ENCODE measurements around the gene SYNM.

Gene SYNM

DNA sequence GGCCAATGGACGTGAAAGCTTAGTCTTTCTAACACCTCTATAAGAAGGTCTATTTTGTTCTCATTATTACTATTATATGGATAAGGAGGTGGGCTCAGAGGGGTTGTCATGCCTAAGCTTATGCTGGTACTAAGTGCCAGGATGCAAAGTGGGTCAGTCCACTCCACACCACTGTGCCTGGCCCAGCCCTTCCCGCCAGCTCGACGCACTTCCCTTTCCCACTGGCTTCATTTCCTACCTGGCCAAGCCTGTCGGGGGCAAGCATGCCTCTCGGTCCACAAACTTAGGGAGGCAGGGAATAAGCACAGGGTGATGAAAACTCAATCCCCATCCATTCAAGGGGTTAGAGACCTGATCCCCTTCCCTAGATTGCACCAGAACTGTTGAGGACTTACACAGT lies 5.9 kb upstream of the SYNM start:
- Histone ChIP-seq H3K27ac (ENCODE audit: low read length) (no peak overlapping the region), H3K36me3 (ENCODE audit: control insufficient read depth in 1 of 2, insufficient read depth in 2 of 2, low read length in 2 of 2) (no peaks in the 10 kb centered on the region), H3K4me1 (ENCODE audit: control insufficient read depth in 1 of 2, insufficient read depth in 2 of 2, low read length in 2 of 2) (peaks cover 0 to 10% of the 10 kb centered on the region in 2 donors), H3K9me3 (ENCODE audit: control insufficient read depth in 1 of 2, low read length in 2 of 2) (no peaks in the 10 kb centered on the region), H3K27me3 (ENCODE audit: low read depth, low read length) (peaks cover 5% of the 10 kb centered on the region), H3K4me3 (ENCODE audit: low read depth in 1 of 2, low read length in 2 of 2) (no peak overlapping the region)

DNA sequence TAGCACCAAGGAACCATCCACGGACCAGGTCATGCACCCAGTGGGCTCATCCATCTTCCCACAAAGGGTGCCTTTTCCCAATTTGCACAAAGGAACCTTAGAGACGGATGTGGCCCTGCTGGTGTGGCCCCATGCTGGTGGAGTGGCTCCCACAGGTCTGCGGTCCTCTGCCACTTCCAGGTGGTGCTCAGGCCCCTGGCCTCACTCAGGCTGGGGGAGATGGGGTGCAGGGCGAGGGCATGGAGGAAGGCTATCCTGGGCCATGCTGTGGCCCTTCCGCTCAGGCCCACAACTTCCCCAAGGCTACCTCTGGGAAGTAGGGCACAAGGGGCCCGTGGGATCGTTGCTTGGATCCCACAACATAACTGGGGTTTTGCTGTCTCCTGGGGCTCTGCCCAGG lies 5.2 kb upstream of the SYNM start:
- H3K9me3 ChIP-seq (ENCODE audit: control insufficient read depth in 1 of 2, low read length in 2 of 2): no peaks in the 10 kb centered on the region
- H3K4me1 ChIP-seq (ENCODE audit: control insufficient read depth in 1 of 2, insufficient read depth in 2 of 2, low read length in 2 of 2): peaks cover 0 to 10% of the 10 kb centered on the region in 2 donors
- H3K27ac ChIP-seq (ENCODE audit: low read length): no peak overlapping the region
- H3K4me3 ChIP-seq (ENCODE audit: low read depth in 1 of 2, low read length in 2 of 2): no peak overlapping the region
- H3K36me3 ChIP-seq (ENCODE audit: control insufficient read depth in 1 of 2, insufficient read depth in 2 of 2, low read length in 2 of 2): no peaks in the 10 kb centered on the region
- H3K27me3 ChIP-seq (ENCODE audit: low read depth, low read length): peaks cover 5% of the 10 kb centered on the region

DNA sequence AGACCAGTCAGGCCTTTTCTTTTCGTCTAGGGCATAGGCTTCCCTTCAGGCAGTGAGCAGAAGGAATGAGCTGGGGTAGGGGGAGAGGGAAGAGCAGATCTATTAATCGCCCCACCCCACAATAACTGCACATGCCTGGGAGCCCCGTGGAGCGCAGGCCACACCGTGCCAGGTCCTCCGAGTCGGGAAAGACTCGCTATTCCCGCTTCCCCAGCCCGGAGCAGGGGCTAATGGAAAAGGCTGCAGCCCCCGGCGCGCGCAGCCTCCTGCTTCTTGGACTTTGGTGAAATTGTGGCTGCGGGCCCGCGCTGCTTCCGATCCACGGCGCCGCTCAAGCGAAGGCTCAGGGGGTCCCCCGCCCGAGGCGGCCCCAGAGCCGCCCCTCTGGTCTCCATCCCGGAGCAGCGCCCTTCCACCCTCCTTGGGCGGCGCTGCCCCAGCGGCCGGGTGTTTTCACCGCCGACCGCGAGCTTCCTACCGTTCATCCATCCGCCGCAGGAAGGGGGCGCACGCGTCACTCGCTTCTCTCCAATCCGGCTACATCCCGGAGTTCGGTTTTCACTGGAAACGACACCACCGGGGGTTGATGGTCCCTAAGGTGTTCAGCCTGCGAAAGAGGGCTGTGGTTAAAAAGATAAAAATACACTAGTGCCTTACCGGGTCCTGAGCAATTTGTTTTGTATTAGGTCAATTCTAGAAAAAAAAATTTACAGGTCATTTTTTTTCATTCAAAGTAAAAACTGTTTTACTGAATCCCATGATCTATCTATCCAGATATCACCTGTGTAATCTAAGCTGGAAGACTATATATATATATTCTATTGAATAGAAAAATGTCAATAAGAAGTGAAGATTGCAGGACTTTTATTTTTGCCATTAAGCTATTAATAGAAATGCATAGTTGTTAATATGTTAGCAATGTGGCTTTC lies 4.4 kb upstream of the SYNM start:
- H3K27me3 ChIP-seq (ENCODE audit: low read depth, low read length): peaks cover 5% of the 10 kb centered on the region
- H3K27ac ChIP-seq (ENCODE audit: low read length): no peak overlapping the region
- peaks cover 0 to 10% of the 10 kb centered on the region in 2 donors for H3K4me1 ChIP-seq (ENCODE audit: control insufficient read depth in 1 of 2, insufficient read depth in 2 of 2, low read length in 2 of 2)

DNA sequence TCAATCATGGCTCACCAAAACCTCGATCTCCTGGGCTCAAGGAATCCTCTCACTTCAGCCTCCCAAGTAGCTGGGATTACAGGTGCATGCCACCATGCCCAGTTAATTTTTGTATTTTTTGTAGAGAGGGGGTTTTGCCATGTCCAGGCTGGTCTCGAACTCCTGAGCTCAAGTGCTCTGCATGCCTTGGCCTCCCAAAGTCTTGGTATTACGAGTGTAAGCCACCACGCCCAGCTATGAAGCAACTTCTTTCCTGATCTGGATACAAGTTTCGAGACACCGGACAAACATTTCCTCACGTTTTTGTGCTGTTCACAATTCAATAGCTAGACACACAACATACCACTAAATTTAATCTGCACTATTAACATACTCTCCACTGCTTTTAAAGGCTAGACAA lies 3.4 kb upstream of the SYNM start:
- no peak overlapping the region for H3K27ac ChIP-seq (ENCODE audit: low read length)
- peaks cover 10% of the 10 kb centered on the region for H3K27me3 ChIP-seq (ENCODE audit: low read depth, low read length)
- H3K36me3 ChIP-seq (ENCODE audit: control insufficient read depth in 1 of 2, insufficient read depth in 2 of 2, low read length in 2 of 2): no peaks in the 10 kb centered on the region
- H3K9me3 ChIP-seq (ENCODE audit: control insufficient read depth in 1 of 2, low read length in 2 of 2): no peaks in the 10 kb centered on the region
- peaks cover under 1 to 10% of the 10 kb centered on the region in 2 donors for H3K4me1 ChIP-seq (ENCODE audit: control insufficient read depth in 1 of 2, insufficient read depth in 2 of 2, low read length in 2 of 2)
- H3K4me3 ChIP-seq (ENCODE audit: low read depth in 1 of 2, low read length in 2 of 2): no peak overlapping the region

More for the DNA sequence above, 4.4 kb upstream of the SYNM start:
- H3K4me3 ChIP-seq (ENCODE audit: low read depth in 1 of 2, low read length in 2 of 2): peak overlapping the region; percentile 8 to 52
- H3K36me3 ChIP-seq (ENCODE audit: control insufficient read depth in 1 of 2, insufficient read depth in 2 of 2, low read length in 2 of 2): no peaks in the 10 kb centered on the region
- no peaks in the 10 kb centered on the region for H3K9me3 ChIP-seq (ENCODE audit: control insufficient read depth in 1 of 2, low read length in 2 of 2)

DNA sequence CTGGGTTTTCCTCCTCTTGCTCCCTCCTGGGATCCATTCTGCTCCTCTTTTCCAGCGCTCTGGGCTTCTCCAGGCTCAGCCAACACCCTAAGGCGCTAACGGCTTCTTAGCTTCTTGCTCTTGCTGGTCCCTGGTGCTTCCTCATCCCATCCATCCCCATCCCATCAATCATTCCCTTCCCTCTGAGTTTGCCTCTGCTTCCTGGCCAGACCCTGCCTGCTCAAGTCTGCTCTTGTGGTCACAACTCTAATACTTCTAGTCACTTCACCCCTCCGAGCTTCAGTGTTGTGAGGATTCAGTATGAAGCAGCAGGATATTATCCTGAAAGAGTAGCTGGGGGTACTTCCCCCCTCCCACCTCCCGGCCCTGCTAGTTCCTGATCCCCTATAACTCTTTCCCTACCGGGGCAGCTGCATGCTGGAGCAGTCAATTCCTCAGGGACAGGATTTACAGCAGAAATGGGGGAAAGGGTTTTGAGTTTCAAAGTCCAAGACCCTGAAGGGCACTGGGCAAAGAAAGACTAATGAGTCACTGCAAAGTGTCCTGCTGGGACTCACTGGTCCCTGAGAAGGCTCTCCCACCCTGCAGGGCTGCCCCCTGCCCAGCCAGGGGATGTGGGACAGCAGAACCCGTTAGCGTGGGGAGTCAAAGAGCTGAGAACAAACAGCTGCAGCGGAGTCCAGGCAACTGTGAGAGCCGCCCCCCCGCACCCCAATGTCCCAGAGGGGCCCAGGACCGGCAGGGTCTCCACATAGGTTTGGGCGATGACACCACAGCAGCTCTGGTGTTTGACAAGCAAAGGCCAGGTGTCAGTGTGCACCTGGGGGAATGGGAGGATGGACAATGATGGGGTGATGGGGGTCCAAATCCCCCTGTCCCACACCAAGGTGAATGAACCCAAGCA lies 2.3 kb upstream of the SYNM start:
- Histone ChIP-seq H3K36me3 (ENCODE audit: control insufficient read depth in 1 of 2, insufficient read depth in 2 of 2, low read length in 2 of 2) (peaks cover 0 to 5% of the 10 kb centered on the region in 2 donors), H3K4me1 (ENCODE audit: control insufficient read depth in 1 of 2, insufficient read depth in 2 of 2, low read length in 2 of 2) (peaks cover 3 to 10% of the 10 kb centered on the region in 2 donors), H3K4me3 (ENCODE audit: low read depth in 1 of 2, low read length in 2 of 2) (no peak overlapping the region), H3K27me3 (ENCODE audit: low read depth, low read length) (peaks cover 17% of the 10 kb centered on the region), H3K27ac (ENCODE audit: low read length) (no peak overlapping the region), H3K9me3 (ENCODE audit: control insufficient read depth in 1 of 2, low read length in 2 of 2) (no peaks in the 10 kb centered on the region)

DNA sequence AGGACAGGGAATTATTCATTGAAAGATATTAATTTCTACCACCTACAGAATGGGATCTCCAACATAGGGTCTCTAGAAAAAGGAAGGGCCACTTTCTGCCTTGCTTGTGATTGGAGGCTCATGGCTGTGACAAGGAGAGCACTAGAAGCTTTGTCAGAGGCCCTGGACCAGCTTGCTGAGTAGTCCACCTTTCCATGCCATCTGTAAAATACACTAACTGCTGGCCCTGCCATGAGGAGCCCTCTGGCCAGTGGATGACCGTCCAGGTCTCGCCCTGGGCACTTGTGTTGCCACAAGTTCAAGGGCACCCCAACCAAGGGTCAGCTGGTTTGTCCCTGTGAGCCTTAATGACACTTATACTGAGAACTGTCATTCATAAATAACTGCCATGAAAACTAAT lies 1.6 kb upstream of the SYNM start:
- Histone ChIP-seq H3K9me3 (ENCODE audit: control insufficient read depth in 1 of 2, low read length in 2 of 2) (no peaks in the 10 kb centered on the region), H3K4me1 (ENCODE audit: control insufficient read depth in 1 of 2, insufficient read depth in 2 of 2, low read length in 2 of 2) (peaks cover 3 to 10% of the 10 kb centered on the region in 2 donors), H3K27ac (ENCODE audit: low read length) (no peak overlapping the region), H3K36me3 (ENCODE audit: control insufficient read depth in 1 of 2, insufficient read depth in 2 of 2, low read length in 2 of 2) (peaks cover 0 to 6% of the 10 kb centered on the region in 2 donors), H3K27me3 (ENCODE audit: low read depth, low read length) (peaks cover 17% of the 10 kb centered on the region), H3K4me3 (ENCODE audit: low read depth in 1 of 2, low read length in 2 of 2) (no peak overlapping the region)

DNA sequence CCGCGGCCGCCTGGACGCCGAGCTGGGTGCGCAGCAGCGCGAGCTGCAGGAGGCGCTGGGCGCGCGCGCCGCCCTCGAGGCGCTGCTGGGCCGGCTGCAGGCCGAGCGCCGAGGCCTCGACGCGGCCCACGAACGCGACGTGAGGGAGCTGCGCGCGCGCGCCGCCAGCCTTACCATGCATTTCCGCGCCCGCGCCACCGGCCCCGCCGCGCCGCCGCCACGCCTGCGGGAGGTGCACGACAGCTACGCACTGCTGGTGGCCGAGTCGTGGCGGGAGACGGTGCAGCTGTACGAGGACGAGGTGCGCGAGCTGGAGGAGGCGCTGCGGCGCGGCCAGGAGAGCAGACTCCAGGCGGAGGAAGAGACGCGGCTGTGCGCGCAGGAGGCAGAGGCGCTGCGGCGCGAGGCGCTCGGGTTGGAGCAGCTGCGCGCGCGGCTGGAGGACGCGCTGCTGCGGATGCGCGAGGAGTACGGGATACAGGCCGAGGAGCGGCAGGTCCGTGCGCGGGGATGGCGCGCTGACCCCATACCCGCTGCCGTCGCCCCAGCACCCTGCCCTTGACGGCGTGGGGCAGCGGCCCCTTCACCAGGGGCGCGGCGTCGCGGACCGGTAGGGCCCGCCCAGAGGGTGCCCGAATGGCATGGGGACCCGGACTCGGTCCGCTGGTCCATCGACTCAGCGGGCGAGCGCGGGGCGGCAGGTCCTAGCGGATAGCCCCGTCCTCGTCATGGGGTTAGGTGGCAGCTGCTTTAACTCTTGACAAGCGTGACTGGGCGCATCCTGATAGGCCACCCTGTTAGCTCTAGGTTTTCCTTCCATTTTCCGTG lies 848 bp downstream of the SYNM start:
- Histone ChIP-seq H3K4me3 (ENCODE audit: low read depth in 1 of 2, low read length in 2 of 2) (peak overlapping the region; percentile 83 to 88), H3K27ac (ENCODE audit: low read length) (peak overlapping the region; percentile 84), H3K9me3 (ENCODE audit: control insufficient read depth in 1 of 2, low read length in 2 of 2) (no peaks in the 10 kb centered on the region), H3K4me1 (ENCODE audit: control insufficient read depth in 1 of 2, insufficient read depth in 2 of 2, low read length in 2 of 2) (peaks cover 3 to 10% of the 10 kb centered on the region in 2 donors), H3K27me3 (ENCODE audit: low read depth, low read length) (peaks cover 12% of the 10 kb centered on the region), H3K36me3 (ENCODE audit: control insufficient read depth in 1 of 2, insufficient read depth in 2 of 2, low read length in 2 of 2) (peaks cover 0 to 10% of the 10 kb centered on the region in 2 donors)

DNA sequence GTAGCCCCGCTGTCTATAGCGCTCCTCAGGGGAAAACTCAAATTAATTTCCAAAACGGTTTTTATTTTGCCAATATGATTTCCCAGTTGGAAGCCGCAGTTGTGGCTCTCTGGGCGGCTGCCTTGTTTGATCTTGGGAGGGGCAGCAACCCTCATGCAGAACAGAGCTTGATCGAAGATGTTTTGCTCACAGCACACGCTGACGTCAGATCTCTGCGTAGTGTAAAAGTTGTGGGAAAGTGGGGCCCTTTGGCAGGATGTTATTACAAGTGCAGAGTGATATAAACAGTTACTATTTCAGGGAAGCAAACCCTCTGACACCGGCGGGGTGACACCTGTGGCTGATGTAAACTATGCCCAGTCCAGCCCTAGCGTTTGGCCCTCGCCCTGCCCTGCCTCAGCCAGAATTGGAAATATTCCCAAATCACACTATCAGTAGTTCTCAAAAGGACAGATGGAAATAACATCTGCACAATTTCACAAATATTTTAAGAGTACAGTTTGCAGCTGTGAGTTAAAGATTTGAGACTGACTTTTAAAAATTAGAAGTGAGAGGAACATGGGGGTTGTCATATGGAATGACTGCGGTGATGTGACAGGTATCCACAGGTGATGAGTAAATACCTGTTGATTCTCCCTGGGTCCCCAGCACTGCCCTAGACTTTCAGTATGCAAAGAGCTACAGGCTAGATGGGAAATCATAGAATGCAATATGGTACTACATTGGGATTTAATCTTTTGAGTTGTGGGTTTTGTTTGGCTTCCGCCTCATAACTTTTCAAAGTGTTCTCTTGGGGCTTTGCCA lies 1.7 kb downstream of the SYNM start:
- Histone ChIP-seq H3K27me3 (ENCODE audit: low read depth, low read length) (peaks cover 12% of the 10 kb centered on the region), H3K9me3 (ENCODE audit: control insufficient read depth in 1 of 2, low read length in 2 of 2) (no peaks in the 10 kb centered on the region), H3K27ac (ENCODE audit: low read length) (peak overlapping the region; percentile 84), H3K4me3 (ENCODE audit: low read depth in 1 of 2, low read length in 2 of 2) (peak overlapping the region; percentile 83 to 88), H3K36me3 (ENCODE audit: control insufficient read depth in 1 of 2, insufficient read depth in 2 of 2, low read length in 2 of 2) (peaks cover 0 to 10% of the 10 kb centered on the region in 2 donors), H3K4me1 (ENCODE audit: control insufficient read depth in 1 of 2, insufficient read depth in 2 of 2, low read length in 2 of 2) (peaks cover 3 to 17% of the 10 kb centered on the region in 2 donors)

DNA sequence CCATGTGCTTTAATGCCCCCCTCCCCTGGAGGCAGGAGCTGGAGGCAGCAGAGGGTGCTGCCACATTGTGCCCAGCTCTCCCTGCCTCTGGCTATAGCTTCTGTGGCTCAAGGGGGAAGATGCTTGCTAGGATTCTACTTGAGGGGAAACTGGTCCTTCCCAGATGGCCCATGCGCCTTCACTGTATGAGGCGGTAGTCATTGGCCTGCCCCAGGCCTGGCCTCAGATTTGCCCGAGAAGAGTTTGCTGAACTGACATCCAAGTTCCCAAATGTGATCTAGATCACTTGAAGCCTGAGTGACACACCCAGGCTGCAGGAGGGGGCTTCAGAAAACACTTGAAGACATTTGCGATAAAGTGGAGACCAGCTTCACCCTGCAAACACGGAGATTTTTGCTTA lies 4.1 kb downstream of the SYNM start:
- Histone ChIP-seq H3K36me3 (ENCODE audit: control insufficient read depth in 1 of 2, insufficient read depth in 2 of 2, low read length in 2 of 2) (peaks cover 0 to 10% of the 10 kb centered on the region in 2 donors), H3K4me1 (ENCODE audit: control insufficient read depth in 1 of 2, insufficient read depth in 2 of 2, low read length in 2 of 2) (peaks cover 3 to 35% of the 10 kb centered on the region in 2 donors), H3K27me3 (ENCODE audit: low read depth, low read length) (peaks cover 12% of the 10 kb centered on the region), H3K4me3 (ENCODE audit: low read depth in 1 of 2, low read length in 2 of 2) (peak overlapping the region; percentile 64 to 88), H3K9me3 (ENCODE audit: control insufficient read depth in 1 of 2, low read length in 2 of 2) (no peaks in the 10 kb centered on the region), H3K27ac (ENCODE audit: low read length) (peak overlapping the region; percentile 21)

DNA sequence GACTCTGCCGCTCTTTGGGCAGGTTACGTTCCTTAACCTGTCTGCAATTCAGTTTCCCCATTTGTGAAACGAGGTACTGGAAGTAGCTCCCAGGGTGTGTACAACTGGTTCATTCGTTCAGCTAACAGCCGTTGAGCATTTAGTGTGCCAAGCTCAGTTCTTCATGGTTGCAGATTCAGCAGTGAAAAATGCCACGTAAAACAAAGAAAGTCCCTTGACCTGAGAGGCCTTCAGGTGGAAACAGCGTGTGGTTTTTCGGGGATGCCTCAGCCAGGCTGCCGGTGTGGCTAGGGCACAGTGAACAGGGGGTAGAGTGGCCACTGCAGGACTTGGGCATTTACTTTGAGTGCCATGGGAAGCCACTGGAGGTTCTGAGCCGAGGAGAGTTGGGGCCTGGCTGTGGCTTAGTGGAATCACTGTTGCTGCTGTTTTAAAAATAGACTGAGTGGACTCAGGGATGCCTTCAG lies 4.7 kb downstream of the SYNM start:
- Histone ChIP-seq H3K9me3 (ENCODE audit: control insufficient read depth in 1 of 2, low read length in 2 of 2) (no peaks in the 10 kb centered on the region), H3K27ac (ENCODE audit: low read length) (peak overlapping the region; percentile 21), H3K4me1 (ENCODE audit: control insufficient read depth in 1 of 2, insufficient read depth in 2 of 2, low read length in 2 of 2) (peaks cover 3 to 40% of the 10 kb centered on the region in 2 donors), H3K4me3 (ENCODE audit: low read depth in 1 of 2, low read length in 2 of 2) (peak overlapping the region; percentile 64 to 88), H3K27me3 (ENCODE audit: low read depth, low read length) (peaks cover 12% of the 10 kb centered on the region), H3K36me3 (ENCODE audit: control insufficient read depth in 1 of 2, insufficient read depth in 2 of 2, low read length in 2 of 2) (peaks cover 0 to 10% of the 10 kb centered on the region in 2 donors)
